GM21576 (cell line): Measurements from ENCODE around the gene FCAMR.

Experiments used
- ATAC-seq: cut with Tn5 transposase; IDR thresholded peaks from one replicate; pipeline ENCODE4 v1.9.1; 2021; ENCODE audit warnings: mild to moderate bottlenecking, moderate library complexity; ENCODE audit not compliant: unreplicated experiment

Gene FCAMR

DNA sequence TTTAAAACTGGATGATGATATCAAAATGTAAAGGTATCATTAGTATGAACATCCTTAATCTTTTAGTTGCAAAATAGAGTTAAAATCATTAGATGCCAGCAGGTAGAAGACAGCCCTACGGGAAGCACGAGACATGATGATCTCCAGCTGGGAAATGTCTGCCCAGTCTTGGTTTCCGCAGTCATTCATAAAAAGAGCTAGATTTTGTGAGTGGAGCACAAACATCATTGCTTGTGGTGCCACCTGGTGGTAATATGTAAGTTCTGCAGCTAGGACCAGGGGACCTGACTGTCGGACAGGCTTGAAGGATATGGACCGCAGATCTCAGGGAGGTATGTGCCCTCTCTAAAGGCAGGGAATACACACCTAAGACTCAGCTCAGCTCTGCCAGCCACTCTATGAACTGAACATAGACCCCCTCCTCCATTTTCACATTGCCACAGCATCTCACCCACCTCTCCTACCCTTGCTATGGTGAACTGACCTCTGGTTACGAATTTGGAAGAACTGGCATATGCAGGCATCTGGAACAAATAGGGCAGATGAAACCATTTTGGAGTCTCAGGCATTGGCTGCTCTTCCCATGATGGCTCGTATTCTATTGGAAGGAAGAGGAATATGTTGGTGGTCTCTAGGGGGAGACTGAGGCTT is 57.7 kb downstream of the FCAMR start:
- peak; percentile 44 for ATAC-seq

GRCh38 chr1:206911064-206911663 is 59.1 kb downstream of the FCAMR start:
- no peak for ATAC-seq

DNA sequence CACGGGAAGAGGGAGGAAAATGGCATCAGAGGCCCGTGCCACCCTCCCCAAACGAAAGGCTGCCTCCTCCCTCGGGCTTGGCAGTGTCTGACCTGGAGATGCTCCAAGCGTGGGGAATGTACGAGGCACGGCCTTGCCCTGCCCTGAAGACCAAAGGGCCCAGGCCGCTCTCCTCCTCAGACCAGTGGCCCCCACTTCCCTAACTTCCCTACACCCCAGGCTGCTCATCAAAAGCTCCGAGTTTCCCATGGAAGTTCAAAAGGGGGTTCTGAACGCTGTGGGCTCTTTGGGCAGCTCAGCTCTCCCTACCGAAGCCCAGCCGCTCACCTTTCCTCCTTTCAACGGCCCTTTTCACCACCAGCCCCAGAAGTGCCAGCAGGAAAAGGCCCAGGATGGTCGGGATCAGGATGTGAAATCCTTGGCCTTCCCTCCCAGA is 60.4 kb downstream of the FCAMR start:
- no peak for ATAC-seq

DNA sequence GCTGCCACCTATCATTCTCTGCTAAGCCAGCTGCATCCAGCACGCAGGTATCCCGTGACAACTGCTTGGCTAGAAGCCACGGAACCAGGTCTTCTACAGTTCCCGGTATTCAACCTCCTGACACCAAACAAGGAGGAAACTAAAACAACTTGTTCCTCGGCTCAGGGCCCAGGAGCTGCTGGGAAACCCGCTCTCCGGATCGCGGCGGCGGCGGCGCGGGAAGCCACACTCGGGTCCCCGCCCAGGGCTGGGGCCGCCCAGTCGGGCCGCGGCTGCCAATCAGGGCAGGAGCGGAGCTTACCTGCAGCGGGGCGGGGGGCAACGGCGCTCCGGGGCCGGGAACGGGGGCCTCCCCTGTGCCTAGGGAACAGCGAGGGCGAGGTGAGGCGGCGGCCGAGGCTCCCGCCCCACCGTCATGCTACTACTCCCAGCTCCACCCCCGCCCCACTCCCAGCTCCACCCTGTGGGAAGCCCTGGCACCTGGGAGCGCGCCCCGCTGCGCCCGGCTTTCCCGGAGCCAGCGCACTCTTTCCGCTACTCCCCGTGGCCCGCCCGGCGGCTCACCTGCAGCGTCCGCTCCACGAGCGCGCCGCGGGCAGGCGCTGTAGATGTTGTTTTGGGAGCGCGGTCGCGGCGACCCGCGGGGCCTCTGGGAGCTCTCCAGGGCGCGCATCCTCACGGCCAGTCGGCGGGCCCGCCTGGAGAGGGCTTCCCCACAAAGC is 60.9 kb downstream of the FCAMR start:
- no peak for ATAC-seq

DNA sequence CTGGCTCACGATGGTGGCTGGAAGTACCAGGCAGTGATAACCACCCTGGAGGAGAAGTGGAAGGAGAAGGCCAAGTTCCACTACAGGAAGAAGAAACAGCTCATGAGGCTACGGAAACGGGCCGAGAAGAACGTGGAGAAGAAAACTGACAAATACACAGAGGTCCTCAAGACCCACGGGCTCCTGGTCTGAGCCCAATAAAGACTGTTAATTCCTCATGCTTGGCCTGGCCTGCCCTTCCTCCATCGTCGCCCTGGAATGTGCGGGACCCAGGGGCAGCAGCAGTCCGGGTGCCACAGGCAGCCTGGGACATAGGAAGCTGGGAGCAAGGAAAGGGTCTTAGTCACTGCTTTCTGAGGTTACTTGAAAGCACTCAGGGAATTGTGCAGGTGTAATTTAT is 62.2 kb downstream of the FCAMR start:
- no peak for ATAC-seq
